Neuronal stem cell (in vitro differentiated cells): ENCODE results near the gene CENPA.
A peak's percentile ranks its signal among the peaks of the same experiment; 100 is the strongest.

Experiments
- DNase-seq: peaks from one replicate; pipeline ENCODE4 v3.0.0-alpha.2; 2013; ENCODE audit warnings: low spot score
- H2AFZ ChIP-seq: one replicate; pipeline ENCODE4 v1.6.1; 2013; ENCODE audit warnings: mild to moderate bottlenecking, low read length, inconsistent platforms
- H2AK5ac ChIP-seq: 2 replicates; pipeline ENCODE4 v1.6.1; 2013; ENCODE audit warnings: low read depth, mild to moderate bottlenecking, inconsistent platforms, low read length, moderate library complexity, mixed read lengths
- H2BK120ac ChIP-seq: 2 replicates; pipeline ENCODE4 v1.6.1; 2013; ENCODE audit warnings: low read depth, mild to moderate bottlenecking, inconsistent platforms, low read length, moderate library complexity, mixed read lengths
- H2BK12ac ChIP-seq: one replicate; pipeline ENCODE4 v1.6.1; 2013; ENCODE audit warnings: low read length, inconsistent platforms
- H2BK15ac ChIP-seq: 2 replicates; pipeline ENCODE4 v1.6.1; 2013; ENCODE audit warnings: mild to moderate bottlenecking, low read length, inconsistent platforms, mixed read lengths
- H2BK5ac ChIP-seq: one replicate; pipeline ENCODE4 v1.6.1; 2013; ENCODE audit warnings: inconsistent platforms, mild to moderate bottlenecking, low read length, moderate library complexity
- H3K14ac ChIP-seq: one replicate; pipeline ENCODE4 v1.6.1; 2013; ENCODE audit warnings: low read length, inconsistent platforms
- H3K18ac ChIP-seq: 2 replicates; pipeline ENCODE4 v1.6.1; 2013; ENCODE audit warnings: low read length, inconsistent platforms
- H3K23ac ChIP-seq: 2 replicates; pipeline ENCODE4 v1.6.1; 2013; ENCODE audit warnings: low read depth, mild to moderate bottlenecking, mixed read lengths, low read length, inconsistent platforms; ENCODE audit not compliant: poor library complexity
- H3K27ac ChIP-seq: replicated peaks from 3 replicates; pipeline ENCODE4 v1.5.1; 2013; ENCODE audit warnings: low read length, inconsistent platforms
- H3K27me3 ChIP-seq, 3 experiments: 2 replicates each; pipeline ENCODE4 v1.6.1; 2013; ENCODE audit warnings: low read length in 3 of 3, mild to moderate bottlenecking in 2 of 3, inconsistent platforms in 1 of 3, low read depth in 1 of 3, mixed read lengths in 1 of 3, moderate library complexity in 1 of 3; ENCODE audit not compliant: control insufficient read depth in 3 of 3, insufficient read depth in 3 of 3
- H3K36me3 ChIP-seq, 2 donors: replicated peaks in 1 of 2; 2 replicates each; pipeline ENCODE4 v1.6.1; 2013; ENCODE audit warnings: low read length in 2 of 2; ENCODE audit not compliant: control insufficient read depth in 2 of 2, insufficient read depth in 2 of 2
- H3K4ac ChIP-seq: 2 replicates; pipeline ENCODE4 v1.6.1; 2013; ENCODE audit warnings: inconsistent platforms, mild to moderate bottlenecking, low read length, moderate library complexity
- H3K4me1 ChIP-seq, 2 donors: 1 replicate in 1 of 2; 2 replicates in 1 of 2; pipeline ENCODE4 v1.6.1; 2013; ENCODE audit warnings: low read length in 2 of 2, low read depth in 1 of 2; ENCODE audit not compliant: control insufficient read depth in 2 of 2, insufficient read depth in 1 of 2
- H3K4me2 ChIP-seq: one replicate; pipeline ENCODE4 v1.6.1; 2013; ENCODE audit warnings: mild to moderate bottlenecking, low read length, inconsistent platforms; ENCODE audit not compliant: insufficient read depth, poor library complexity, severe bottlenecking
- H3K4me3 ChIP-seq, 2 donors: 2 replicates each; pipeline ENCODE4 v1.5.1; 2013; ENCODE audit warnings: low read length in 2 of 2, mild to moderate bottlenecking in 2 of 2, inconsistent platforms in 1 of 2, moderate library complexity in 1 of 2
- H3K79me1 ChIP-seq: one replicate; pipeline ENCODE4 v1.6.1; 2013; ENCODE audit warnings: low read depth, mild to moderate bottlenecking, inconsistent platforms, low read length, moderate library complexity
- H3K9ac ChIP-seq: one replicate; pipeline ENCODE4 v1.6.1; 2013; ENCODE audit warnings: mild to moderate bottlenecking, low read depth, low read length, inconsistent platforms; ENCODE audit not compliant: poor library complexity
- H3K9me3 ChIP-seq, 2 donors: replicated peaks in 1 of 2; 2 replicates each; pipeline versions ENCODE3 to v1.6.1; 2013; ENCODE audit warnings: low read length in 2 of 2, mild to moderate bottlenecking in 2 of 2, inconsistent platforms in 1 of 2, low read depth in 1 of 2, mixed read lengths in 1 of 2, moderate library complexity in 1 of 2; ENCODE audit not compliant: control insufficient read depth in 2 of 2, insufficient read depth in 1 of 2
- H4K8ac ChIP-seq: one replicate; pipeline ENCODE4 v1.6.1; 2013; ENCODE audit warnings: low read depth, mild to moderate bottlenecking, inconsistent platforms, low read length, moderate library complexity
- H4K91ac ChIP-seq: one replicate; pipeline ENCODE4 v1.6.1; 2013; ENCODE audit warnings: low read length, low read depth, mild to moderate bottlenecking, inconsistent platforms; ENCODE audit not compliant: poor library complexity
- WGBS, 2 donors: extraction: QIAGEN DNeasy Blood & Tissue Kit; methylation state at CpG; one replicate each; pipeline ENCODE4 v1.1.7; 2013; ENCODE audit warnings: missing lambda C conversion rate in 2 of 2, mixed read lengths in 1 of 2; ENCODE audit not compliant: insufficient read length in 2 of 2, insufficient replicate concordance in 1 of 2; ENCODE audit errors: extremely low coverage in 2 of 2; 5-methylcytosine and 5-hydroxymethylcytosine counted together

The CENPA gene

DNA sequence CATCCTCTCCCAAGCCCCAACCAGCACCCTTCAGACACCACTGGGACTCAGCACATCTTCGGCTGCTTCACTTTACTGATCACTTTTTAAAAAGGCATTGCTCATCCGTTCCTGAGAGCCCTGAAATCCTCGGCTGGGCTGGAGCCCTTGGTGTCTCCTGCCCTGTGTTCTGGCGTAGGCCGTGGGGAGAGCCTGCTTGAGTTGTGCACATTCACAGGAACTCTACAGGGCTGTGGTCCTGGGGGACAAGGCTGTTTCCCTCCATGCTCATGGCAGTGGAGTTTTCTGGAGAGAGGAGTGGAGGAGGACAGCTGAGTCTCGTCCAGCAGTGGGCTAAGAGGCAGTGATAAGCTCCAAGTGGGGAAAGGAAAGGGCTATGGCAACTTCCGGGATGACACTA, 15.9 kb downstream of the CENPA start:
- Histone ChIP-seq H4K91ac (no peak overlapping the region), H3K23ac (no peak overlapping the region), H2BK120ac (no peak overlapping the region), H3K14ac (no peak overlapping the region), H3K4me1 (no peaks in the 10 kb centered on the region), H4K8ac (no peak overlapping the region), H3K79me1 (peaks cover 2% of the 10 kb centered on the region), H2AK5ac (no peak overlapping the region), H2BK12ac (no peak overlapping the region), H3K4me2 (no peak overlapping the region), H3K4me3 (no peak overlapping the region), H3K36me3 (peaks cover 15 to 49% of the 10 kb centered on the region in 2 donors), H3K9ac (no peak overlapping the region), H2BK15ac (no peak overlapping the region), H3K9me3 (no peaks in the 10 kb centered on the region), H3K4ac (no peak overlapping the region), H2AFZ (no peak overlapping the region), H2BK5ac (no peak overlapping the region), H3K27ac (no peak overlapping the region), H3K18ac (no peak overlapping the region), H3K27me3 (no peaks in the 10 kb centered on the region)
- DNase-seq = no peak
- no CpG with 5 or more reads among the region's 7 CpGs for whole genome bisulfite sequencing, 2 donors

DNA sequence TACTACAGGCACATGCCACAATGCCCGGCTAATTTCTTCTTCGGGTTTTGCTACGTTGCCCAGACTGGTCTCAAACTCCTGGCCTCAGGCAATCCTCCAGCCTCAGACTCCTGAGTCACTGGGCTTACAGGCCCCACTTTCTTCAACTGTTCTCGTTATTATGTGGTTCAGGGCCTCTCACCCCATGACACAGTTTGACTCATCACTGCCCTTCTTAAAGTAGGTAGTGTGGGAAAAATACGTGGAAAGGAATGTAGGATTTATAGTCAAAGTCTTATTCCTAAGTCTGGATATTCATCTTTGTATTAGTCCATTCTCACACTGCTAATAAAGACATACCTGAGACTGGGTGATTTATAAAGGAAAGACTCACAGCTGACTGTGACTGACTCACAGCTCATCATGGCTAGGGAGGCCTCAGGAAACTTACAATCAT, 19.4 kb downstream of the CENPA start:
- Histone ChIP-seq H3K4ac (no peak overlapping the region), H3K79me1 (peaks cover 4% of the 10 kb centered on the region), H3K27ac (no peak overlapping the region), H2AFZ (no peak overlapping the region), H3K4me3 (no peak overlapping the region), H2BK120ac (no peak overlapping the region), H2BK5ac (no peak overlapping the region), H3K14ac (no peak overlapping the region), H2BK12ac (no peak overlapping the region), H2AK5ac (no peak overlapping the region), H3K4me2 (no peak overlapping the region), H4K8ac (no peak overlapping the region), H3K9me3 (no peaks in the 10 kb centered on the region), H4K91ac (no peak overlapping the region), H3K36me3 (peaks cover 8 to 18% of the 10 kb centered on the region in 2 donors), H3K18ac (no peak overlapping the region), H3K4me1 (peaks cover 4 to 8% of the 10 kb centered on the region in 2 donors), H3K27me3 (no peaks in the 10 kb centered on the region), H2BK15ac (no peak overlapping the region), H3K9ac (no peak overlapping the region), H3K23ac (no peak overlapping the region)
- no CpG with 5 or more reads among the region's 5 CpGs for WGBS, 2 donors
- DNase-seq = no peak

DNA sequence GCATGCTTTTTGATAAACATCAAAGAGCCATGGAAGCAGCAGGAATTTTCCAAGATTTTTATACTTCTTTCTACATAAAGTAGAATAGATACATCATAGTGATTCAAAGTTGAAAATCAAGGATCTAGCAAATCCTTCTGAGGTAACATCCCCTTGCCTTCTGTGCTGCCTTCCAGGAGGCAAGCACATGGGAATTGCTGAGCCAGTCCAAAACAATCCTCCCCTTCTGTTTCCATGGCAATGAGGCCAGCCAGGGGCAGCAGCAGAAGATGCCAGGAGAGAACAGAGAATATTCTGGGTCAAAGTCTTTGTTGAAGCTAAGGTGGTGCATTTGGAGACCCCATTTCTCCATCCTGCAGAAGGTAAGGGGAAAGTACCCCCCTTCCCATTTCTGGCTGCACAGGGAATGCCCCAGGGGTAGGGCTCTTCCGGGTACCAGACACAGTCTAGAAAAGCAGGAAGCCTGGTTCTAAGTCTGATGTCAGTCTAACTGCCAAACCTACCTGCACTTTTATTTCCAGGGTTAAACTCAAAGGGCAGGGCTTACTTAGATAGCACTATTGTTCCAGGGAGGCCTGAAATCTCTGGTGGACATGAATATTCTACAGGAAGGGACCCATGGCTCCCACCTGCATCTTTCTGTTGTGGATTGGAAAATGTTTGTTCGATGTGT, 22.1 kb downstream of the CENPA start:
- Histone ChIP-seq H2BK15ac (no peak overlapping the region), H3K4me1 (peaks cover 10 to 14% of the 10 kb centered on the region in 2 donors), H2BK5ac (no peak overlapping the region), H3K9me3 (no peaks in the 10 kb centered on the region), H4K8ac (no peak overlapping the region), H3K14ac (no peak overlapping the region), H3K27me3 (no peaks in the 10 kb centered on the region), H3K9ac (no peak overlapping the region), H3K23ac (no peak overlapping the region), H2AK5ac (no peak overlapping the region), H2BK12ac (no peak overlapping the region), H3K27ac (no peak overlapping the region), H3K36me3 (no peaks in the 10 kb centered on the region), H3K4me3 (no peak overlapping the region), H2BK120ac (no peak overlapping the region), H3K4ac (no peak overlapping the region), H2AFZ (no peak overlapping the region), H3K79me1 (peaks cover 4% of the 10 kb centered on the region), H3K4me2 (no peak overlapping the region), H4K91ac (no peak overlapping the region), H3K18ac (no peak overlapping the region)
- no CpG with 5 or more reads among the region's 2 CpGs for WGBS, 2 donors
- DNase-seq = peak; percentile 24

DNA sequence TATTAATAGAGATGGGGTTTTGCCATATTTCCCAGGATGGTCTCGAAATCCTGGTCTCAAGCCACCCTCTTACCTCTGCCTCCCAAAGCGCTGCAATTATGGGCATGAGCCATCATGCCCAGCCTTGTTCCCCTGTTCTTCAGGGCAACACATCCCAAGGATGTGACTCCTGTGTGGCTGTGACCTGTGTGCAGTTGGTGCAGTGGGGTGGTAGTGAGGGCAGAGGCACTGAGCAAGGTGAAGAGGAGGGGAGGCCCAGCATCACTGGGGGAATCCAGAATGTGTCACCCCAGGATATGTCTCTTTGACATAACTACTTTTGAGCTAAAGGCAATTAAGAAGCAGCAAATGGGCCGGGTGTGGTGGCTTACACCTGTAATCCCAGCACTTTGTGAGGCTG, 23.4 kb downstream of the CENPA start:
- H2BK15ac ChIP-seq = no peak overlapping the region

More for the DNA sequence above, 23.4 kb downstream of the CENPA start:
- whole genome bisulfite sequencing, 2 donors = no CpG with 5 or more reads among the region's 3 CpGs
- no peaks in the 10 kb centered on the region for H3K27me3 ChIP-seq
- H3K4me1 ChIP-seq = peaks cover 10 to 14% of the 10 kb centered on the region in 2 donors
- no peak overlapping the region for H3K9ac ChIP-seq
- H3K18ac ChIP-seq = no peak overlapping the region
- no peak overlapping the region for H2BK120ac ChIP-seq
- H3K4me3 ChIP-seq = no peak overlapping the region
- H3K9me3 ChIP-seq = no peaks in the 10 kb centered on the region
- no peak overlapping the region for H2AFZ ChIP-seq
- H3K36me3 ChIP-seq = no peaks in the 10 kb centered on the region
- no peak overlapping the region for H3K27ac ChIP-seq
- no peak overlapping the region for H4K8ac ChIP-seq
- no peak overlapping the region for H3K14ac ChIP-seq
- no peak overlapping the region for H2AK5ac ChIP-seq
- DNase-seq = no peak
- peaks cover 2% of the 10 kb centered on the region for H3K79me1 ChIP-seq
- H2BK5ac ChIP-seq = no peak overlapping the region
- H4K91ac ChIP-seq = no peak overlapping the region
- no peak overlapping the region for H2BK12ac ChIP-seq
- H3K4ac ChIP-seq = no peak overlapping the region
- no peak overlapping the region for H3K23ac ChIP-seq
- no peak overlapping the region for H3K4me2 ChIP-seq
